H9 (cell line): ENCODE data around the gene ZNF416. TPM values are rescaled to one million over a fixed set of nuclear protein-coding genes. Genes with fewer than 3 reads are reported as not detected.

ENCODE experiments used
- DNase-seq: peaks from one replicate; pipeline ENCODE4 v3.0.0-alpha.2; 2017
- H2AFZ ChIP-seq: one replicate; pipeline ENCODE4 v1.6.1; 2013; ENCODE audit warnings: mild to moderate bottlenecking, low read length, control low read depth, moderate library complexity
- H2AK5ac ChIP-seq: 2 replicates; pipeline ENCODE4 v1.6.1; 2013; ENCODE audit warnings: low read length, control low read depth, mixed read lengths; ENCODE audit not compliant: insufficient read length
- H2BK120ac ChIP-seq: one replicate; pipeline ENCODE4 v1.6.1; 2013; ENCODE audit warnings: low read depth, mild to moderate bottlenecking, low read length, control low read depth, inconsistent platforms; ENCODE audit not compliant: poor library complexity, severe bottlenecking
- H2BK12ac ChIP-seq: 2 replicates; pipeline ENCODE4 v1.6.1; 2013; ENCODE audit warnings: low read length, control low read depth, mixed read lengths, low read depth; ENCODE audit not compliant: insufficient read length
- H2BK15ac ChIP-seq: 2 replicates; pipeline ENCODE4 v1.6.1; 2013; ENCODE audit warnings: low read depth, low read length, control low read depth
- H2BK20ac ChIP-seq: one replicate; pipeline ENCODE4 v1.6.1; 2013; ENCODE audit warnings: low read depth, mild to moderate bottlenecking, low read length, control low read depth, inconsistent platforms; ENCODE audit not compliant: poor library complexity, severe bottlenecking
- H2BK5ac ChIP-seq: 2 replicates; pipeline ENCODE4 v1.6.1; 2013; ENCODE audit warnings: low read length, control low read depth, mixed read lengths; ENCODE audit not compliant: insufficient read length
- H3K14ac ChIP-seq: 2 replicates; pipeline ENCODE4 v1.6.1; 2013; ENCODE audit warnings: low read length, control low read depth; ENCODE audit not compliant: insufficient read depth
- H3K18ac ChIP-seq: 2 replicates; pipeline ENCODE4 v1.6.1; 2013; ENCODE audit warnings: low read depth, mild to moderate bottlenecking, mixed read lengths, low read length, control low read depth; ENCODE audit not compliant: insufficient read length
- H3K23ac ChIP-seq: 2 replicates; pipeline ENCODE4 v1.6.1; 2013; ENCODE audit warnings: low read length, control low read depth, mixed read lengths, low read depth; ENCODE audit not compliant: insufficient read length
- H3K23me2 ChIP-seq: 2 replicates; pipeline ENCODE4 v1.6.1; 2013; ENCODE audit warnings: low read depth, mild to moderate bottlenecking, mixed read lengths, low read length, control low read depth; ENCODE audit not compliant: insufficient read length, poor library complexity, severe bottlenecking
- H3K27ac ChIP-seq: 2 replicates; pipeline ENCODE4 v1.5.1; 2013; ENCODE audit warnings: low read length, control low read depth, mixed read lengths, low read depth; ENCODE audit not compliant: insufficient read length
- H3K27me3 ChIP-seq: 2 replicates; pipeline ENCODE4 v1.6.1; 2013; ENCODE audit warnings: low read length, control low read depth, inconsistent platforms; ENCODE audit not compliant: insufficient read depth
- H3K4ac ChIP-seq: 2 replicates; pipeline ENCODE4 v1.6.1; 2013; ENCODE audit warnings: low read depth, mild to moderate bottlenecking, control low read depth, inconsistent platforms, low read length, moderate library complexity
- H3K4me1 ChIP-seq: 2 replicates; pipeline ENCODE4 v1.6.1; 2013; ENCODE audit warnings: low read length, control low read depth, inconsistent platforms; ENCODE audit not compliant: insufficient read depth
- H3K4me2 ChIP-seq: 2 replicates; pipeline ENCODE4 v1.6.1; 2013; ENCODE audit warnings: low read length, control low read depth, mixed read lengths; ENCODE audit not compliant: insufficient read length, insufficient read depth
- H3K56ac ChIP-seq: 2 replicates; pipeline ENCODE4 v1.6.1; 2013; ENCODE audit warnings: low read depth, mild to moderate bottlenecking, mixed read lengths, low read length, control low read depth; ENCODE audit not compliant: insufficient read length
- H3K79me1 ChIP-seq: 2 replicates; pipeline ENCODE4 v1.6.1; 2013; ENCODE audit warnings: low read depth, mild to moderate bottlenecking, moderate library complexity, low read length, control low read depth, inconsistent platforms; ENCODE audit not compliant: insufficient read depth, poor library complexity, severe bottlenecking
- H3K79me2 ChIP-seq: 2 replicates; pipeline ENCODE4 v1.6.1; 2013; ENCODE audit warnings: low read length, control low read depth, inconsistent platforms; ENCODE audit not compliant: insufficient read depth
- H3K9ac ChIP-seq: 2 replicates; pipeline ENCODE4 v1.6.1; 2013; ENCODE audit warnings: low read length, control low read depth, mixed read lengths; ENCODE audit not compliant: insufficient read length; ENCODE audit errors: extremely low read depth
- H3K9me3 ChIP-seq: one replicate; pipeline ENCODE4 v1.6.1; 2013; ENCODE audit warnings: low read depth, low read length, inconsistent platforms; ENCODE audit not compliant: control insufficient read depth
- H3T11ph ChIP-seq: one replicate; pipeline ENCODE4 v1.6.1; 2013; ENCODE audit warnings: mild to moderate bottlenecking, low read length, control low read depth, inconsistent platforms
- H4K20me1 ChIP-seq: one replicate; pipeline ENCODE4 v1.6.1; 2013; ENCODE audit not compliant: control insufficient read depth, insufficient read length, insufficient read depth
- H4K5ac ChIP-seq: 2 replicates; pipeline ENCODE4 v1.6.1; 2013; ENCODE audit warnings: low read depth, mild to moderate bottlenecking, mixed read lengths, low read length, control low read depth; ENCODE audit not compliant: insufficient read length
- H4K8ac ChIP-seq: replicated peaks from 2 replicates; pipeline ENCODE4 v1.6.1; 2013; ENCODE audit warnings: low read length, control low read depth, mixed read lengths, low read depth; ENCODE audit not compliant: insufficient read length
- H4K91ac ChIP-seq: 2 replicates; pipeline ENCODE4 v1.6.1; 2013; ENCODE audit warnings: low read depth, mild to moderate bottlenecking, moderate library complexity, mixed read lengths, low read length, control low read depth; ENCODE audit not compliant: insufficient read length
- H3K27ac Mint-ChIP-seq, 3 experiments: 2 replicates in 2 of 3; 3 replicates in 1 of 3; pipeline ENCODE4 v1.8.0; 2020 to 2021; ENCODE audit warnings: mixed read lengths in 3 of 3, mild to moderate bottlenecking in 1 of 3, moderate library complexity in 1 of 3
- H3K27me3 Mint-ChIP-seq: 2 replicates; pipeline ENCODE4 v1.8.0; 2021; ENCODE audit warnings: low read depth, mild to moderate bottlenecking, moderate library complexity, mixed read lengths
- H3K36me3 Mint-ChIP-seq, 3 experiments: 2 replicates in 2 of 3; 3 replicates in 1 of 3; pipeline ENCODE4 v1.8.0; 2020 to 2021; ENCODE audit warnings: low read depth in 3 of 3, mixed read lengths in 3 of 3; ENCODE audit not compliant: insufficient read depth in 1 of 3
- H3K4me1 Mint-ChIP-seq, 2 experiments: 2 replicates each; pipeline ENCODE4 v1.8.0; 2020; ENCODE audit warnings: mixed read lengths in 2 of 2
- H3K4me3 Mint-ChIP-seq, 2 experiments: 2 replicates in 1 of 2; 3 replicates in 1 of 2; pipeline ENCODE4 v1.8.0; 2020 to 2021; ENCODE audit warnings: mild to moderate bottlenecking in 2 of 2, mixed read lengths in 2 of 2, moderate library complexity in 1 of 2
- H3K9me3 Mint-ChIP-seq, 2 experiments: 2 replicates in 1 of 2; 3 replicates in 1 of 2; pipeline ENCODE4 v1.8.0; 2020; ENCODE audit warnings: mild to moderate bottlenecking in 2 of 2, mixed read lengths in 2 of 2, moderate library complexity in 1 of 2
- CTCF ChIP-seq: fragments of 200-600 bp; sonication (generic); conservative IDR thresholded peaks from 3 replicates; pipeline ENCODE4 v1.8.0; 2021; ENCODE audit warnings: antibody characterized with exemption, mild to moderate bottlenecking
- WGBS: extraction: QIAGEN DNeasy Blood & Tissue Kit; methylation state at CpG from one replicate; pipeline ENCODE4 v1.1.7; 2013; ENCODE audit warnings: missing lambda C conversion rate, low lambda C conversion rate, mixed read lengths; ENCODE audit not compliant: insufficient read length; ENCODE audit errors: extremely low coverage; 5-methylcytosine and 5-hydroxymethylcytosine counted together
- long read RNA-seq: library from polyadenylated mRNA; unstranded; transcript quantifications from one replicate; pipeline ENCODE4 v2.0.0, GENCODE V29; 2020
- total RNA-seq: library from RNA; stranded (reverse); gene quantifications from 2 replicates; pipeline ENCODE4 v1.2.1, GENCODE V29; 2021

The ZNF416 gene
- 10.9 and 11.4 TPM in 2 replicates for total RNA-seq
- long read RNA-seq, transcript ZNF416-201 (4 exons, 2,561 nt) = major isoform, 82 of 99 reads
- long read RNA-seq, partial matches to known transcripts = 3 of 99 reads
- long read RNA-seq, other reads (novel, unspliced or antisense) = 14 of 99 reads

DNA sequence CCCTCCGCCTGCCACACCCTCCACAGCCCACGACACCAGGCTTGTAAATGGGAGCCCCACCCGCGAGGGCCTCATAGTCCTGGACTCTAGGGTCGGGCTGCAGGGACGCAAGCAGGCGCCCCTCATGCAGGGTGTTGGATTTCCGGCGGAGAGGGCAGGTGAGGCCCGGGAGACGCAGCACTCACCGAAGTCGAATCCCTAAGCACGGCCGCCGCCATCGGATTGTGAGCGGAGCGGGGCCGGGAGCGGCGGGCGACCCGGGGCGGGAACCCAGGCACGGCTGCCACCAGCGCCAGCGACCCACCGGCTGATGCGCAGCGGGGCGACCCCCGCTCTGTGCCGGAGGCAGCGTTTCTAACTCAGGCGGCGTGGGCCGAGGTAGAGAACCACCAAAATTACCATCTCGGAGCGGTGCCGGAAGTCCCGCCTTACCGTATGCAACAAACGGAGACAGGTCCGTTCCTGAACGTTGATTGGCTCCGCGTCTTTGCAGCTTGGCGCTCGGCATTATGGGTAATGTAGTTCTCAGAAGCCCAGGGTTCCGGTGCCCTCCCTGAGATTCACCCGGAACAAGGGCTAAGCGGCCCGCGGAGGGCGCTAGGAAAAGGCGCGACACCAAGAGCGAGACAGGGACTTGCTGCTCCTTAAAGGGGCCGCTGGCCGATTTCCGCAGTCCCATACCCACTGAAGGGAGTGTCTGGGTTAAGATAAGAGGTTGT lies at the start of gene ZNF416:
TSS of gene ZNF416 (minus strand) at position 425 of the 719 bp plus-strand sequence. CDS start at position 218, 207 bp downstream.
- peaks cover 76% of the 10 kb centered on the region in 2 experiments for H3K9me3 Mint-ChIP-seq
- Histone ChIP-seq H2BK20ac (no peak within 1 kb of the TSS), H2AK5ac (no peak within 1 kb of the TSS), H2AFZ (no peak within 1 kb of the TSS), H3K18ac (no peak within 1 kb of the TSS), H3T11ph (no peak within 1 kb of the TSS), H3K4ac (no peak within 1 kb of the TSS), H3K23ac (no peak within 1 kb of the TSS), H3K27ac (no peak within 1 kb of the TSS), H2BK12ac (no peak within 1 kb of the TSS), H3K79me1 (no peaks in the 10 kb centered on the region), H2BK15ac (no peak within 1 kb of the TSS), H4K91ac (no peak within 1 kb of the TSS), H3K9me3 (peaks cover 38% of the 10 kb centered on the region), H3K4me2 (peak within 1 kb of the TSS; percentile 92), H3K79me2 (peaks cover 9% of the 10 kb centered on the region; the same call in 1 of the 2 replicates), H3K27me3 (no peaks in the 10 kb centered on the region), H4K5ac (no peak within 1 kb of the TSS), H3K14ac (peak within 1 kb of the TSS; percentile 65), H3K4me1 (peaks cover 6% of the 10 kb centered on the region), H3K9ac (peak within 1 kb of the TSS; percentile 45), H3K23me2 (peaks cover 12% of the 10 kb centered on the region), H4K20me1 (no peaks in the 10 kb centered on the region), H4K8ac (no peak within 1 kb of the TSS), H2BK120ac (no peak within 1 kb of the TSS), H3K56ac (no peak within 1 kb of the TSS), H2BK5ac (no peak within 1 kb of the TSS)
- peak within 1 kb of the TSS; percentile 77 to 85 for H3K4me3 Mint-ChIP-seq
- WGBS = no CpG with 5 or more reads among the region's 62 CpGs
- peak; percentile 99 for DNase-seq
- H3K36me3 Mint-ChIP-seq = peaks cover 53 to 58% (median 55%) of the 10 kb centered on the region in 3 experiments
- H3K4me1 Mint-ChIP-seq = peaks cover 8 to 11% of the 10 kb centered on the region in 2 experiments; a peak in 3 of 4 replicates
- peak; percentile 31; the same call in 2 of the 3 replicates for TF ChIP-seq CTCF
- H3K27ac Mint-ChIP-seq = peak within 1 kb of the TSS in 2 of 3 experiments; percentile 51 to 70; a peak in 1 of 7 replicates
- H3K27me3 Mint-ChIP-seq = peaks cover 25% of the 10 kb centered on the region
